Hematopoietic multipotent progenitor cell treated with erythropoietin and hydrocortisone succinate and interleukin-3 and kit ligand, for 6 days (in vitro differentiated cells): Measurements from ENCODE around the gene RASSF10.
"Not testable (repeated sequence)": the region's sequence is repeated elsewhere in the genome, so short reads cannot be mapped to it uniquely, and the experiment has no call there.

Source experiments
- DNase-seq: peaks from one replicate; pipeline ENCODE4 v3.0.0-alpha.2; 2015

Gene RASSF10

GRCh38 chr11:13029872-13030271 lies 20.8 kb downstream of the RASSF10 start:
- DNase-seq: no peak

- no peak for DNase-seq
Observed at GRCh38 chr11:13030857-13031256, 21.7 kb downstream of the RASSF10 start.

DNA sequence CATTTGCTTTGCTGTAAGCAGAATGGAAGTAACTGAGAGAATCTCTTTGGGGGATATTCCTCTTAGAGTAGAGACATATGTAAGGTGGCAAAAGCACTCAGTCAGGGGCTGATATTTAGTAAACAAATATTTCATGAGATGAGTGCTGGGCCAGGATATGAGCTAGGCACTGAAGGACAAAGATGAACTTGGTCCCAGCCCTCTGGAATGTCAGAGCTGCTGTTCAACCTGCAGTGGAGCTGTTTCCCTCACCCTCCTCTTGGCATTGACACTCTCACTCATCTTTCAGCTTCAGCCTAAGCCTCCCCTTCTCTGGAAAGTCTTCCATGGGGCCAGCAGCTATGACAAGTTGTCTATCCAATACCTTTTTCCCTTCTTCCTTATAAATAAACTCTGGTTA lies 22.2 kb downstream of the RASSF10 start:
- DNase-seq: no peak

DNA sequence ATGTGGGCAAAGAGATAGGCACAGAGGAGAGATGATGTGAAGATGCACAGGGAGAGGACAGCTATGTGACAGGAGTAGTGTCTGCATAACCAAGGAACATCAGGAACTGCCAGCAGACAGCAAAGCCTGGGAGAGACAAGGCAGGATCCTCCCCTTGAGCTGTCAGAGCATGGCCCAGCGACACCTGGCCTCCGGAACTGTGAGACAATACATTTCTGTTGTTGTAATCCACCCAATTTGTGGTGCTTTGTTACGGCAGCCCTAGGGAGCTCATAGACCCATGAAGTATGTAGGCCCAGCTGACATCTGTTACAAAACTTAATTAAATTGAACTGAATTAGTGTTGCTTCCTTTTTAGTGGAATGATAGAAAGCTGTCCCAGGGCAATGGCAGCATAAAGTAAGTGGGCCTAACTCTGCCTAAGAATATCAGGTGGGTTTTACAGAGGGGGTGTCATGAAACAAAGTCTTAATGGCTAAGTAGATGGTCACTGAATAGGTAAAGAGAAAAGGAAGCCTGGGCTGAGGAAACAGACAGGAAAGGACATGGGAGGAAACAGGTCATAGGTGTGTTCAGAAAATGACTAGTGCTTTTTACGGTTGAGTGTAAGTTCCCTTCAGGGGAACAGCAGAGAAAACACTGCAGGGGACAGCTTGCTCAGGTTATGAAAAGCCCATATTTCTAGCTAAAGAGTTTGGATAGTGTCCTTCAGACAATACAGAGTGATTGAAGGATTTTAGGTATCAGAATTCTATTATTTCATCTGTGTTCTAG lies 24.8 kb downstream of the RASSF10 start:
- no peak for DNase-seq

GRCh38 chr11:13035711-13036110 lies 26.6 kb downstream of the RASSF10 start:
- no peak for DNase-seq

DNA sequence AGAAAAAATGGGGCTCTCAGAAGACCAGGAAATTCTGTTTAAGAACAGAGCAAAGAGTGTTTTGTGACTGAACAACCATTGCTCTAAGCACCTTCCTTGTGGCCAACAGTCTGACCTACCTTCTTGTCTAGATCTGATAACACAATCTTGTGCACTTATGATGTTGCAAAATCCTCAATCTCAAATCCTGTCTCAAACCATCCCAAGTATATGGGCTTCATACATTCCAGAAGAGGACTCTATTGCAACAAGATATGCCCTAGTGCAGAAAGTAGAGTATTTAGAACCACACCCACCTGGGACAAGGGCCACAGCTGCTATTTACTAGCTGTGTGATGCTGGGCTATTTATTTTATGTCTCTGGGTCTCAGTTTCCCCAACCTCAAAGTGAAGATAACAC lies 27.1 kb downstream of the RASSF10 start:
- no peak for DNase-seq

DNA sequence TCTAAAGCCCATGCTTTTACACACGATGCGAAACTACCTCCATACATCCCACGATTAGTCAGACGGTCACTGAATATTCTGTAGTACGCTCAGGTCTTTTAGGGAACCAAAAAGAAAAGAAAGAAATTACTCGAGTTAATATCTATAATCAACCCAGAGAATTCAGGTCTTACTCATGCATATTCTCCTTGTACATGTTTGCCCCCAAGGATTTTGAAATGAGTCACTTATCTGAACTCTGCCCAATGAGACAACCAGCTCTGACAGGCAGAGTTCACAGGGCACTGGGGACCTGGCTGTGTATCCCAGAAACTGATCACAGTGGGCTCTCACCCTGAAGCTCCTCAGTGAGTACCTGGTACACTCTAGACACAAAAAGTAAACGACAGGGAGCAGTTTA lies 29.2 kb downstream of the RASSF10 start:
- DNase-seq: no peak

DNA sequence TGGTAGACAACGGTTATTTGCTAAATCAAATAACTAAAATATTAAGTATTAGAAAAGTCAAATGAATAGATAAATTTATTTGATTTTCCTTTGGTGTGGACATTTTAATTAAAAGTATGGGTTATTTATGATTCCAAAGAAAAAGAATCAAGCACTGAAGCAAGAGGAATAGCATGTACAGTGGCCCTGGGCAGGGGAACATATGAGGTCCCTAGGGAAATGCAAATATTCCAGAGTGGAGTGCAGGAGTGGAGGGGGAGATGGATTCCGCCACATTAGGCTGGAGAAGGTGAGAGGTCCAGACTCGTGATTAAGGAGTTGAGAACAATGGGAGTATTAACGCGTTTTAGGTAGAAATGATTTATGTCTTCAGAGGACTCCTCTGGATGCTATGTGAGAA lies 30.0 kb downstream of the RASSF10 start:
- DNase-seq: no peak

DNA sequence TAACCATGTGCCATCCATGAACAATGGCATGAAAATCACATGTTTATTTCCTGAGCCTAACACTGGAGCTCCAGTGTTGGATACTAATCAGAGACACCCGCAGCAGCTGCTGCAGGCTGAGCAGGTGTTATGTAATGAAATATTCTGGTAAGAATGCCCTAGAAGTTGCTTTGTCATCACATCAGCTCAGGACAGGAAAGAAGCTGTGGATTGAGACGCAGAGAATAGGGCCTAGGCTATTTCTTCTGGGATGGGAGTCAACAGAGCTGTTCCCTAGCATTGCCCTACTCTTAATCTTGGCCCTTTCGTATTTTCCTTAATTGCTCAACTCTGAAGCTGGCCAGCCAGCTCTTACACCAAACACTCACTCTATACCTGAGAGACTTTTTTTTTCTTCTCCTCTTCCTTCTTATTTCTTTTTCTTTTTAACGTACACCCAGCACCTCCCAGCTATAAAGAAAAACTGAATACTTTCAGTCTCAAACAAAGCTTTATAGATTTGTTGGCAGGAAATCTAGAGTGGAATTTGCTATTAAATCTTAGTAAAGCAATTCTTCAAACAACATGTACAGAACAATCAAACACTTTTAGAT lies 31.9 kb downstream of the RASSF10 start:
- DNase-seq: no peak

GRCh38 chr11:13042873-13043342 lies 33.8 kb downstream of the RASSF10 start:
- no peak for DNase-seq

DNA sequence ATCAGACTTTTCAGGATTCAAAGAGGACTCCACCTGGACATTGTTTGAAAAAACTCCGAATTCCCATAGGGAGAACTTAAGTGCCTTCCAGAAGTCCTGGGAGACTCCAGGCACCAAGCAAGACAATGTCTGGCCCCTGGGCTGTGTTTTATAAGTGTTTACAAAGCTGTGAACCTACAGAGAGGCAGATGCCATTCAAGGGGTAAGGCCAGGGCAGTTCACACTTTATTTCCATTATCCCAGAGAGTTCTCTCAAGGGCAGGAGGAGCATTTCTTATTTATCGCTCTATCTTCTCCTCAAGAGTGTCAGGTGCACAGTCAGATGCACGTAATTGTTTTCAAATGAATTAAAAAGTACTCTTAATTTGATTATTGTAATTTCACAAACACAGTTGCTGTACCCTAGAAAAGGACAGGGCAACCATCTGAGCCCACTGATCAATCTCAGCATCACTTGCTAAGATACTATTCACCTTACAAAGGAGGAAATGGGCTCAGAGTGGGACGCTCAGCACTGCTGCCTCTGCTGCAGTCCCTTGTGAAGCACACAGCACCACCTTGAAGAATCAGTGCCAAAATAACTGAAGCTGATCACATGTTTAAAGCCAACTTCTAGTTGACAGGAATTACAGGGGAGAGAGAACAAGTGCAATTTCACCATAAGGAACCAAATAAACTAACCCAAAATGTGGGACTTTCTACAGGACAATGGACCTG lies 35.0 kb downstream of the RASSF10 start:
- DNase-seq: no peak

GRCh38 chr11:13045089-13045488 lies 36.0 kb downstream of the RASSF10 start:
- DNase-seq: not testable (repeated sequence)

- no peak for DNase-seq
Observed at GRCh38 chr11:13045734-13046133, 36.6 kb downstream of the RASSF10 start.

DNA sequence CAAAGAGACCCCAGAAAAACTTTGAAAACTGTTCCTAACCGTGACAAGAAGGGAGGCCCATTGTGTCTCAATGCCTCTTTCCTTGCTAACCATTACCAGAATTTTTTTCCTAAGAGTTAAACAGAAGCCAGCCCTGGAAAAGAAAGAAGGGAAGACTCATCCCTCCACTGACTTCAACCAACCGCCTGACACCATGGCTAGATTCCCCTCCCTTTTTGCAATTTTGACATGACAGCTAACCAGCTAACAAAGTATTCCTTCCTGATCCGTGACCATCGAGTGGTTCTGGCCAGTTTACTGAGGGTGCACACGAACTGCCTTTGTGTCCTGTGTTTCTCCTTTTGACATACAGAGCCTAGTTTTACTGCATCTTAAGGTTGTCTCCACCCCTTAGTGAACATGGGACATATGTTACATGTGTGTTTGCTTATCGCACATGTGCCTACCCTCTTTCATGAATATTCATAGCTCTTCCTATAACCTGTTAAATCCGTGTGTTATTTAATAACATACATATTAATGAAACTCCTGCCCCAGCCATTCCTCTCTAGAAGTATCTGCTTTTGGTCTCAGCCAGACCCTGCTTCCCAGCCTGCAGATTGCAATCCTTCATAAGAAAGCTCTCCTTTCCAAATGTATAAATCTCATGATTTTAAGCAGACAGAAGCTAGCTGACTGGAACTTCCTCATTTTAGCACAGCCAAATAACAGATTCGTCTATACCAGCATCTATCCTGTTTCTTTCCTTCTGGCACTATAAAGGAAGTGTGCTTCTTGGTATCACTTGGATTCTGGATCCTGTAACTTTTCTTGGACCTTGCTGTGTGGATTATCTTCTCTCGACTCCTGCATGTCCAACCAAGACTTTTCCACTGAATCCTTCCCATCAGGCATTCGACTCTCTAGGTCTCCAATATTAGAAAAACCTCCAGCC lies 37.8 kb downstream of the RASSF10 start:
- DNase-seq: no peak

GRCh38 chr11:13047884-13048283 lies 38.8 kb downstream of the RASSF10 start:
- no peak for DNase-seq

DNA sequence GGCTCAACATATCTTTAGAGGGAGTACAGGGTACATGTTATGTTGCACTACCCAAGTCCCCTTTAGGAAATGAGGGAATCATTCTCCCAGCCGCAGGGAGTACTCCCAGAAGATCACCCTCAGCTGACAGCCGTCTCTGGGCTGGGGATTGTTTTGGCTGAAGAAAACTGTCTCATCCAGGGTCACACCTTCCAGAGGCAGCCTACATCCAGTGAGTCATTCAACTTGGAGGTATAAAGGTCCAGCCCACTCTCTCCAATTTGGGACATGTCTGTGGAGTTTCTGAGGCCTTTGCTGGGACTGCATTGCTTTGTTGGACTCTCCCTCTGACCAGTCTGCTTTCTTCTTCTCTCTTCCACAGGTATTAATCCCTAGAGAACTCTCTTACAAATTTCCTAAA lies 42.1 kb downstream of the RASSF10 start:
- no peak for DNase-seq

GRCh38 chr11:13052130-13052571 lies 43.0 kb downstream of the RASSF10 start:
- no peak for DNase-seq

GRCh38 chr11:13053255-13053917 lies 44.3 kb downstream of the RASSF10 start:
- DNase-seq: no peak

DNA sequence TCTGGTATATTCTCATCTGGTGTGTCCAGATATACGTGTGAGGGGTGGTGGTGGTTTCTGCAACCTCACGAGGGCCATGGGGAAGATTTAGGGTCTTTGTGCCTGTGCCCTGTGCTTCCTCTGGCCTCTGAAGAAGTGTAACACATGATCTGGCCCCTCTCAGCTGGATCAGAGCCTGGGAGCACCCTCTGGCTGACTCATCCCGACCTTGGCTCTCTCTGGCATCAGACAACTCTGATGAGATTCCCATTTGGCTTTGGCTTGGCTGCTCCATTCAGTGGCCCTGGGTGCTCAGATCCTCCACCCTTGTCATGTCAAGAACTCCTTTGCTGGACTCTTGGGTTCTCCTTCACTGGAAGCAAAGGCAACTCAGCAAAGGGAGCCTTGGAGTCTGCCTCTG lies 45.2 kb downstream of the RASSF10 start:
- DNase-seq: no peak

- peak; percentile 41 for DNase-seq
Observed at GRCh38 chr11:13055200-13055599, 46.1 kb downstream of the RASSF10 start.

DNA sequence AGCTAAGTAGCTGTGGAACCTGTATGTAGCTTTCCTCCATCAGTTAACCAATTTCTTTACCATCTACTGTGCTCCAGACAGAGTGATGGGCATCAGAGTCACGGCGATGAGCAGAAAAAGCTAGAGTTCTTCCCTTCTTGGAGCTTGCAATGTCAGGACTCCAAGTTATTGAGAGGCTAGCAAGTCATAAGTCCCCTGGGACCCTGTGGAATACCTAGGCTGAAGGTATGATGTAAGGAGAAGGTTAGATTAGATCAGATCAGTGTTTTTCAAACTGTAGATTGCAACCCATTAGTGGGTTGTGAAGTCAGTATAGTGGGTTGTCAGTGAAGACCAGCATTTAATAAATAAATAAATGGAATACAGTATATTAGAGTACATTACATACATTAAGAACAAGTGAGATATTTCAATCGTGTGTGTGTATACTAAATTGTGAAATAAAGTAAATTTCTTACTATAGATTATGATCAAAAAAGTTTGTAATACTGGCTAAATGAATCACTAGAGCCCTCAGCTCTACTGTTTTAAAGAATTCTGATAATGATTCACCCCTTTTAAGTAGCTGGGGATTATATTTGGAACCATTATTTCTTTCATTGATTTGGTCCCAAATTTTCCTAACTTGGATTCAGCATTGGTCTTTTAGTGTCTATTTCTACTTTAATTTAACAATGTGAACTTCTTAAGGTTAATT lies 52.3 kb downstream of the RASSF10 start:
- DNase-seq: no peak
